K562 (cell line): Measurements from ENCODE around the gene GATAD1.

ENCODE experiments used
- JUN ChIP-seq, 2 experiments: sonication (generic) in 1 of 2; formaldehyde crosslinking in 1 of 2; IDR thresholded peaks; 2 replicates each; pipeline versions ENCODE4 v1.6.1 to v1.8.0; 2012 to 2022; ENCODE audit warnings: borderline replicate concordance in 2 of 2, mild to moderate bottlenecking in 2 of 2, improper control_type of control experiment in 1 of 2, low read depth in 1 of 2, low read length in 1 of 2, missing genetic modification reagents in 1 of 2
- ZBTB8A ChIP-seq: fragments of 450-650 bp; IDR thresholded peaks from 2 replicates; pipeline ENCODE4 v1.6.1; 2018; ENCODE audit warnings: mild to moderate bottlenecking, moderate library complexity; ENCODE audit not compliant: partially characterized antibody
- TF ChIP-seq, protein P1 (sequence below): sonication (generic); formaldehyde crosslinking; IDR thresholded peaks from 2 replicates; pipeline ENCODE4 v1.8.0; 2022; ENCODE audit warnings: mild to moderate bottlenecking, missing genetic modification reagents

DNA sequence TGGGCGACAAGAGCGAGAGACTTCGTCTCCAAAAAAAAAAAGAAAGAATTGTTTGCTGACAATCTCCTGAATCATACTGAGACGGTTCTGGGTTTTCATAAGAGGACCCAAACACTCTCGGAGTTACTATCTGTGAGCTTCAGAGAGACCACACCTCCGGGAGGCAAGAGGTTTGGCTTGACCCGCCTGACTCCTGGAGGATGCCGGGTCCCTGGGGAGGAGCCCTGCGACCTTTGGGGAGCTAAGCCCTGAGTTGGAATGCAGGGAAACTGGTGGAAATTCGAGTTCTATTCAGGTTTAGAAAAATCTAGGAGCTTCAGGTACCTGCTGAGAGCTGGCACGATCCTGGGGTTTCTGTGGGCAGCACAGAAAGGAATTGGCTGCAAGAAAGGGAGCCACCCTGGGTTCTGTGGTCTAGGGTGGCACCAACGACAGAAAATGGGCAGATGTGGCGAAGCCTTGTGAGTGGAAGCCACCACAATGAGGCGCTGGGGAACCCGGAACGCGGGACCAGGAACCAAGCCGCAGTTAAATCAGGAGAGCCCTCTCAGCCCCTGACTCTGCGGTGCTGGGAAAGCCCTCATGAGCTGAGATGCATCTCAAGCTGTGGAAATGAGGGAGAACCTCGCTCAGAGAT is 21.9 kb upstream of the GATAD1 start:
- TF ChIP-seq JUN (IDR thresholded peaks at IDR 0.05; ENCODE audit: borderline replicate concordance, low read depth, low read length) = no peak
- TF ChIP-seq JUN (CRISPR knock-in tag; IDR thresholded peaks at IDR 0.05; ENCODE audit: borderline replicate concordance) = no peak
- TF ChIP-seq, protein P1, sequence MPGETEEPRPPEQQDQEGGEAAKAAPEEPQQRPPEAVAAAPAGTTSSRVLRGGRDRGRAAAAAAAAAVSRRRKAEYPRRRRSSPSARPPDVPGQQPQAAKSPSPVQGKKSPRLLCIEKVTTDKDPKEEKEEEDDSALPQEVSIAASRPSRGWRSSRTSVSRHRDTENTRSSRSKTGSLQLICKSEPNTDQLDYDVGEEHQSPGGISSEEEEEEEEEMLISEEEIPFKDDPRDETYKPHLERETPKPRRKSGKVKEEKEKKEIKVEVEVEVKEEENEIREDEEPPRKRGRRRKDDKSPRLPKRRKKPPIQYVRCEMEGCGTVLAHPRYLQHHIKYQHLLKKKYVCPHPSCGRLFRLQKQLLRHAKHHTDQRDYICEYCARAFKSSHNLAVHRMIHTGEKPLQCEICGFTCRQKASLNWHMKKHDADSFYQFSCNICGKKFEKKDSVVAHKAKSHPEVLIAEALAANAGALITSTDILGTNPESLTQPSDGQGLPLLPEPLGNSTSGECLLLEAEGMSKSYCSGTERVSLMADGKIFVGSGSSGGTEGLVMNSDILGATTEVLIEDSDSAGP (CRISPR knock-in tag) = no peak
- no peak for TF ChIP-seq ZBTB8A
